HepG2 (cell line): ENCODE results near the gene MTA3. TPM values are rescaled to one million over a fixed set of nuclear protein-coding genes. Genes with fewer than 3 reads are reported as not detected.

ENCODE experiments used
- BORCS8-MEF2B ChIP-seq: sonication (generic); formaldehyde crosslinking; IDR thresholded peaks from 2 replicates; pipeline ENCODE4 v1.8.0; 2022; ENCODE audit warnings: mild to moderate bottlenecking, missing genetic modification reagents
- ELF4 ChIP-seq: sonication (generic); formaldehyde crosslinking; IDR thresholded peaks from 2 replicates; pipeline ENCODE4 v1.5.0; 2020; ENCODE audit warnings: missing genetic modification reagents, mild to moderate bottlenecking, moderate library complexity, borderline replicate concordance
- NCOA1 ChIP-seq: sonication (generic); formaldehyde crosslinking; IDR thresholded peaks from 2 replicates; pipeline ENCODE4 v1.9.0; 2021; ENCODE audit warnings: missing genetic modification reagents
- PHF8 ChIP-seq: sonication (generic); formaldehyde crosslinking; IDR thresholded peaks from 2 replicates; pipeline ENCODE4 v1.5.0; 2020; ENCODE audit warnings: missing genetic modification reagents
- POGZ ChIP-seq: sonication (generic); formaldehyde crosslinking; IDR thresholded peaks from 2 replicates; pipeline ENCODE4 v1.4.0; 2020; ENCODE audit warnings: mild to moderate bottlenecking, missing genetic modification reagents
- SMAD1 ChIP-seq: sonication (generic); formaldehyde crosslinking; IDR thresholded peaks from 2 replicates; pipeline ENCODE4 v1.4.0; 2020; ENCODE audit warnings: missing genetic modification reagents, low read depth, mild to moderate bottlenecking, borderline replicate concordance
- SP1 ChIP-seq, 2 experiments: fragments of 450-650 bp in 1 of 2; sonication (generic) in 1 of 2; formaldehyde crosslinking in 1 of 2; IDR thresholded peaks; 2 replicates each; pipeline versions ENCODE4 v1.4.0 to v1.6.1; 2016 to 2020; ENCODE audit warnings: missing genetic modification reagents in 1 of 2
- STAT5B ChIP-seq: sonication (generic); formaldehyde crosslinking; IDR thresholded peaks from 2 replicates; pipeline ENCODE4 v1.4.0; 2020; ENCODE audit warnings: missing genetic modification reagents
- ZMAT3 ChIP-seq: sonication (generic); formaldehyde crosslinking; conservative IDR thresholded peaks from 2 replicates; pipeline ENCODE4 v1.7.0; 2021; ENCODE audit warnings: missing genetic modification reagents
- ZNF225 ChIP-seq: sonication (generic); formaldehyde crosslinking; IDR thresholded peaks from 2 replicates; pipeline ENCODE4 v1.4.0; 2020; ENCODE audit warnings: mild to moderate bottlenecking, missing genetic modification reagents
- ZNF317 ChIP-seq: sonication (generic); formaldehyde crosslinking; IDR thresholded peaks from 2 replicates; pipeline ENCODE4 v1.5.0; 2020; ENCODE audit warnings: mild to moderate bottlenecking, missing genetic modification reagents
- ZNF326 ChIP-seq: sonication (generic); formaldehyde crosslinking; IDR thresholded peaks from 2 replicates; pipeline ENCODE4 v1.4.0; 2020; ENCODE audit warnings: missing genetic modification reagents, borderline replicate concordance
- polyA plus RNA-seq, 8 experiments: library from polyadenylated mRNA; depleted of rRNA in 3 of 8; stranded (reverse) in 7 of 8; unstranded in 1 of 8; fragments of >200 nt; fragmentation: Illumina TruSeq in 4 of 8; extraction: Trizol in 4 of 8; gene quantifications; 2 replicates each; pipeline versions ENCODE4 v1.2.1 to v1.2.3, GENCODE V29; 2011 to 2016; ENCODE audit warnings: low read depth in 4 of 8, missing spikeins in 1 of 8, mixed read lengths in 1 of 8; ENCODE audit not compliant: insufficient read depth in 1 of 8
- total RNA-seq, 5 experiments: library from RNA; depleted of rRNA; stranded (reverse); fragments of >200 nt; fragmentation: Illumina TruSeq; extraction: Trizol; gene quantifications; 2 replicates each; pipeline ENCODE4 v1.2.3, GENCODE V29; 2016; ENCODE audit warnings: low read depth in 1 of 5
- TF ChIP-seq, protein P1 (sequence below): IDR thresholded peaks from 2 replicates; pipeline ENCODE4 v1.6.1; 2016; ENCODE audit warnings: mild to moderate bottlenecking
- TF ChIP-seq, protein P2 (sequence below): sonication (generic); formaldehyde crosslinking; IDR thresholded peaks from 2 replicates; pipeline ENCODE4 v1.4.0; 2020; ENCODE audit warnings: missing genetic modification reagents
- TF ChIP-seq, protein P3 (sequence below): sonication (generic); formaldehyde crosslinking; IDR thresholded peaks from 2 replicates; pipeline ENCODE4; 2020; ENCODE audit warnings: missing genetic modification reagents, mild to moderate bottlenecking, borderline replicate concordance
- TF ChIP-seq, protein P4 (sequence below): sonication (generic); formaldehyde crosslinking; IDR thresholded peaks from 2 replicates; pipeline ENCODE4 v1.4.0; 2020; ENCODE audit warnings: mild to moderate bottlenecking, missing genetic modification reagents, borderline replicate concordance

Gene MTA3
- total and polyA plus RNA-seq, 2 of the 13 experiments (the other 11 are each of a cell fraction or from before 2014, with no cell fraction given) = 48.8 to 77.8 TPM

DNA sequence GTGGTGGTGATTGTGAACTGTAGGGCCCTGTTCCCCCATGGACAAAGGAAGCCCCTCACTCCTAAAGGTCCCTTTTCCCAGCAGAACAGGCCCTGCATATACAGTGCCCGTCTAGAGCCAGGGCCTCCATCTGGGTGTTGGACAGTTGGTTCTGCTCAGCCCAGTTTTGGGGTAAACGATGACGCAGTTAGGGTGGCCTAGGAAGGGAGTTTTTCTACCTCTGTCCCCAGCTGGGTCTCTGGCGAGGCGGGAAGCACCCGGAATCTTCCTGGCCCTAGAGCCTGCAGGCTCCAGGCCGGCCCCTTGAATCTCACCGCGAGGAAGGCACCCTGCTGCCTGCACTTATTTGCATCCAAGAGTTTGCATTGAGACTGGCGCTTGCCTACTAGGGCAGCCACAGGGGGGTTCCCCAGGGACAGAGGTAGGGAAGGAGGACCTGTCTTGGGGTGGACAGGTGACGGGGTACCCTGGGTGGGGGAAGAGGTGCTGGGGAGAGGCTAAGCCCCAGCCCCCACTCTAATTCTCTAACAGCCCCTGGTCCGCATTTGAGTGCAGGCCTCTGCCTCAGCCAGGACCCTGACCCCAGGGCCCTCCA lies 529 bp upstream of the MTA3 start (continued):
- TF ChIP-seq, protein P1, sequence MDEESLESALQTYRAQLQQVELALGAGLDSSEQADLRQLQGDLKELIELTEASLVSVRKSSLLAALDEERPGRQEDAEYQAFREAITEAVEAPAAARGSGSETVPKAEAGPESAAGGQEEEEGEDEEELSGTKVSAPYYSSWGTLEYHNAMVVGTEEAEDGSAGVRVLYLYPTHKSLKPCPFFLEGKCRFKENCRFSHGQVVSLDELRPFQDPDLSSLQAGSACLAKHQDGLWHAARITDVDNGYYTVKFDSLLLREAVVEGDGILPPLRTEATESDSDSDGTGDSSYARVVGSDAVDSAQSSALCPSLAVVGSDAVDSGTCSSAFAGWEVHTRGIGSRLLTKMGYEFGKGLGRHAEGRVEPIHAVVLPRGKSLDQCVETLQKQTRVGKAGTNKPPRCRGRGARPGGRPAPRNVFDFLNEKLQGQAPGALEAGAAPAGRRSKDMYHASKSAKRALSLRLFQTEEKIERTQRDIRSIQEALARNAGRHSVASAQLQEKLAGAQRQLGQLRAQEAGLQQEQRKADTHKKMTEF (CRISPR knock-in tag) = peak; percentile 57; the same call in 1 of the 2 replicates
- TF ChIP-seq SP1 (IDR thresholded peaks at IDR 0.05) (no peak), SP1 (CRISPR knock-in tag; IDR thresholded peaks at IDR 0.05) (0 out of 2 replicates have a peak, but pooled peaks have one; percentile 23), SMAD1 (peak; percentile 62; the same call in 1 of the 2 replicates), PHF8 (CRISPR knock-in tag) (peak; percentile 75), NCOA1 (peak; percentile 42; the same call in 1 of the 2 replicates), ZNF225 (CRISPR knock-in tag) (0 out of 2 replicates have a peak, but pooled peaks have one; percentile 41), ZNF326 (CRISPR knock-in tag) (no peak), ELF4 (CRISPR knock-in tag) (no peak), ZNF317 (CRISPR knock-in tag) (0 out of 2 replicates have a peak, but pooled peaks have one; percentile 37), POGZ (CRISPR knock-in tag) (peak; percentile 42), STAT5B (CRISPR knock-in tag) (no peak), BORCS8-MEF2B (peak; percentile 86), ZMAT3 (CRISPR knock-in tag) (no peak)
- TF ChIP-seq, protein P2, sequence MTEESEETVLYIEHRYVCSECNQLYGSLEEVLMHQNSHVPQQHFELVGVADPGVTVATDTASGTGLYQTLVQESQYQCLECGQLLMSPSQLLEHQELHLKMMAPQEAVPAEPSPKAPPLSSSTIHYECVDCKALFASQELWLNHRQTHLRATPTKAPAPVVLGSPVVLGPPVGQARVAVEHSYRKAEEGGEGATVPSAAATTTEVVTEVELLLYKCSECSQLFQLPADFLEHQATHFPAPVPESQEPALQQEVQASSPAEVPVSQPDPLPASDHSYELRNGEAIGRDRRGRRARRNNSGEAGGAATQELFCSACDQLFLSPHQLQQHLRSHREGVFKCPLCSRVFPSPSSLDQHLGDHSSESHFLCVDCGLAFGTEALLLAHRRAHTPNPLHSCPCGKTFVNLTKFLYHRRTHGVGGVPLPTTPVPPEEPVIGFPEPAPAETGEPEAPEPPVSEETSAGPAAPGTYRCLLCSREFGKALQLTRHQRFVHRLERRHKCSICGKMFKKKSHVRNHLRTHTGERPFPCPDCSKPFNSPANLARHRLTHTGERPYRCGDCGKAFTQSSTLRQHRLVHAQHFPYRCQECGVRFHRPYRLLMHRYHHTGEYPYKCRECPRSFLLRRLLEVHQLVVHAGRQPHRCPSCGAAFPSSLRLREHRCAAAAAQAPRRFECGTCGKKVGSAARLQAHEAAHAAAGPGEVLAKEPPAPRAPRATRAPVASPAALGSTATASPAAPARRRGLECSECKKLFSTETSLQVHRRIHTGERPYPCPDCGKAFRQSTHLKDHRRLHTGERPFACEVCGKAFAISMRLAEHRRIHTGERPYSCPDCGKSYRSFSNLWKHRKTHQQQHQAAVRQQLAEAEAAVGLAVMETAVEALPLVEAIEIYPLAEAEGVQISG (CRISPR knock-in tag) = peak; percentile 8; the same call in 1 of the 2 replicates
- TF ChIP-seq, protein P3, sequence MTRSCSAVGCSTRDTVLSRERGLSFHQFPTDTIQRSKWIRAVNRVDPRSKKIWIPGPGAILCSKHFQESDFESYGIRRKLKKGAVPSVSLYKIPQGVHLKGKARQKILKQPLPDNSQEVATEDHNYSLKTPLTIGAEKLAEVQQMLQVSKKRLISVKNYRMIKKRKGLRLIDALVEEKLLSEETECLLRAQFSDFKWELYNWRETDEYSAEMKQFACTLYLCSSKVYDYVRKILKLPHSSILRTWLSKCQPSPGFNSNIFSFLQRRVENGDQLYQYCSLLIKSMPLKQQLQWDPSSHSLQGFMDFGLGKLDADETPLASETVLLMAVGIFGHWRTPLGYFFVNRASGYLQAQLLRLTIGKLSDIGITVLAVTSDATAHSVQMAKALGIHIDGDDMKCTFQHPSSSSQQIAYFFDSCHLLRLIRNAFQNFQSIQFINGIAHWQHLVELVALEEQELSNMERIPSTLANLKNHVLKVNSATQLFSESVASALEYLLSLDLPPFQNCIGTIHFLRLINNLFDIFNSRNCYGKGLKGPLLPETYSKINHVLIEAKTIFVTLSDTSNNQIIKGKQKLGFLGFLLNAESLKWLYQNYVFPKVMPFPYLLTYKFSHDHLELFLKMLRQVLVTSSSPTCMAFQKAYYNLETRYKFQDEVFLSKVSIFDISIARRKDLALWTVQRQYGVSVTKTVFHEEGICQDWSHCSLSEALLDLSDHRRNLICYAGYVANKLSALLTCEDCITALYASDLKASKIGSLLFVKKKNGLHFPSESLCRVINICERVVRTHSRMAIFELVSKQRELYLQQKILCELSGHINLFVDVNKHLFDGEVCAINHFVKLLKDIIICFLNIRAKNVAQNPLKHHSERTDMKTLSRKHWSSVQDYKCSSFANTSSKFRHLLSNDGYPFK (CRISPR knock-in tag) = peak; percentile 77; the same call in 1 of the 2 replicates
- TF ChIP-seq, protein P4, sequence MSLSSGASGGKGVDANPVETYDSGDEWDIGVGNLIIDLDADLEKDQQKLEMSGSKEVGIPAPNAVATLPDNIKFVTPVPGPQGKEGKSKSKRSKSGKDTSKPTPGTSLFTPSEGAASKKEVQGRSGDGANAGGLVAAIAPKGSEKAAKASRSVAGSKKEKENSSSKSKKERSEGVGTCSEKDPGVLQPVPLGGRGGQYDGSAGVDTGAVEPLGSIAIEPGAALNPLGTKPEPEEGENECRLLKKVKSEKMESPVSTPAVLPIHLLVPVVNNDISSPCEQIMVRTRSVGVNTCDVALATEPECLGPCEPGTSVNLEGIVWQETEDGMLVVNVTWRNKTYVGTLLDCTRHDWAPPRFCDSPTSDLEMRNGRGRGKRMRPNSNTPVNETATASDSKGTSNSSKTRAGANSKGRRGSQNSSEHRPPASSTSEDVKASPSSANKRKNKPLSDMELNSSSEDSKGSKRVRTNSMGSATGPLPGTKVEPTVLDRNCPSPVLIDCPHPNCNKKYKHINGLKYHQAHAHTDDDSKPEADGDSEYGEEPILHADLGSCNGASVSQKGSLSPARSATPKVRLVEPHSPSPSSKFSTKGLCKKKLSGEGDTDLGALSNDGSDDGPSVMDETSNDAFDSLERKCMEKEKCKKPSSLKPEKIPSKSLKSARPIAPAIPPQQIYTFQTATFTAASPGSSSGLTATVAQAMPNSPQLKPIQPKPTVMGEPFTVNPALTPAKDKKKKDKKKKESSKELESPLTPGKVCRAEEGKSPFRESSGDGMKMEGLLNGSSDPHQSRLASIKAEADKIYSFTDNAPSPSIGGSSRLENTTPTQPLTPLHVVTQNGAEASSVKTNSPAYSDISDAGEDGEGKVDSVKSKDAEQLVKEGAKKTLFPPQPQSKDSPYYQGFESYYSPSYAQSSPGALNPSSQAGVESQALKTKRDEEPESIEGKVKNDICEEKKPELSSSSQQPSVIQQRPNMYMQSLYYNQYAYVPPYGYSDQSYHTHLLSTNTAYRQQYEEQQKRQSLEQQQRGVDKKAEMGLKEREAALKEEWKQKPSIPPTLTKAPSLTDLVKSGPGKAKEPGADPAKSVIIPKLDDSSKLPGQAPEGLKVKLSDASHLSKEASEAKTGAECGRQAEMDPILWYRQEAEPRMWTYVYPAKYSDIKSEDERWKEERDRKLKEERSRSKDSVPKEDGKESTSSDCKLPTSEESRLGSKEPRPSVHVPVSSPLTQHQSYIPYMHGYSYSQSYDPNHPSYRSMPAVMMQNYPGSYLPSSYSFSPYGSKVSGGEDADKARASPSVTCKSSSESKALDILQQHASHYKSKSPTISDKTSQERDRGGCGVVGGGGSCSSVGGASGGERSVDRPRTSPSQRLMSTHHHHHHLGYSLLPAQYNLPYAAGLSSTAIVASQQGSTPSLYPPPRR (CRISPR knock-in tag) = peak; percentile 16; the same call in 1 of the 2 replicates
